ENCODE data around the gene CAB39. TPM values are rescaled to one million over a fixed set of nuclear protein-coding genes. Genes with fewer than 3 reads are reported as not detected.

The CAB39 gene
- polyA plus RNA-seq, 1 donor from 2014 or later: 118 TPM

- Histone ChIP-seq H3K27ac (ENCODE audit: low read length) (no peak overlapping the region), H4K20me1 (ENCODE audit: insufficient read depth) (no peaks in the 10 kb centered on the region), H3F3A (ENCODE audit: insufficient read depth, low read length, poor library complexity, severe bottlenecking) (no peaks in the 10 kb centered on the region), H3K9ac (ENCODE audit: low read length) (no peak overlapping the region), H3K27me3 (ENCODE audit: insufficient read depth, low read depth, low read length) (no peaks in the 10 kb centered on the region), H3K4me2 (ENCODE audit: low read length) (no peak overlapping the region), H2AFZ (ENCODE audit: low read depth, low read length) (no peak overlapping the region), H3K4me3 (ENCODE audit: low read length) (no peak overlapping the region), H3K9me2 (ENCODE audit: insufficient read depth, low read length) (no peaks in the 10 kb centered on the region), H3K9me3 (ENCODE audit: low read length) (no peaks in the 10 kb centered on the region), H3K79me2 (replicated peaks; ENCODE audit: insufficient read depth, low read length) (peaks cover 17% of the 10 kb centered on the region), H3K36me3 (ENCODE audit: insufficient read depth, low read length) (no peaks in the 10 kb centered on the region)
- TF ChIP-seq POLR2AphosphoS5 (IDR thresholded peaks at IDR 0.05) (no peak), EP300 (conservative IDR thresholded peaks at IDR 0.05; ENCODE audit: poor library complexity, severe bottlenecking) (no peak), RAD21 (conservative IDR thresholded peaks at IDR 0.05) (no peak), EZH2 (IDR thresholded peaks at IDR 0.05; ENCODE audit: borderline replicate concordance, insufficient read depth, low read length, poor library complexity, severe bottlenecking) (no peak), CTCF (IDR thresholded peaks at IDR 0.05; ENCODE audit: poor library complexity, severe bottlenecking) (no peak), MXI1 (conservative IDR thresholded peaks at IDR 0.05; ENCODE audit: poor library complexity, severe bottlenecking) (no peak)
These were observed 33.6 kb downstream of the CAB39 start for GRCh38 chr2:230746213-230746612.

DNA sequence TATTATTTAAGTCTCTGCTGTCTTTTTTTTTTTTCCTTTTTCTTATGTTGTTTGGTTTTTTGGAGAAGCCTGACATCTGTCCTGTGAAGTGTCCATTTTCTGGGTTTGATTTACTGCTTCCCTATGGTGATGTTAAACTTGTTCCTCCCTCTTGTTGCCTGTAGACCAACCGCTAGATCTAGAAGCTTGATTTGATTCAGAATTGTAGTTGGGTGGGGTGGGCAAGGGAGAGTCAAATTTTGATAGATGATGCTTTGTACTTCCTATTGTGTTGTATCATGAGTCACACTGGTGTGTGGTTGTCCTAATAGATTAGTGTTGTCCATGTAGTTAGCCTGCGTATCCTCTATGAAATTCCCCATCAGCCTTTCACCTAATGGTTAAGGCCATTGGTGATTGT is 35.4 kb downstream of the CAB39 start:
- H3K9ac ChIP-seq (ENCODE audit: low read length): no peak overlapping the region
- no peaks in the 10 kb centered on the region for H3F3A ChIP-seq (ENCODE audit: insufficient read depth, low read length, poor library complexity, severe bottlenecking)
- no peak overlapping the region for H2AFZ ChIP-seq (ENCODE audit: low read depth, low read length)
- no peak overlapping the region for H3K4me2 ChIP-seq (ENCODE audit: low read length)
- no peaks in the 10 kb centered on the region for H4K20me1 ChIP-seq (ENCODE audit: insufficient read depth)
- no peaks in the 10 kb centered on the region for H3K9me3 ChIP-seq (ENCODE audit: low read length)
- no peak for TF ChIP-seq TAF1 (IDR thresholded peaks at IDR 0.05; ENCODE audit: low read depth)
- no peak for TF ChIP-seq EZH2 (IDR thresholded peaks at IDR 0.05; ENCODE audit: borderline replicate concordance, insufficient read depth, low read length, poor library complexity, severe bottlenecking)
- TF ChIP-seq POLR2AphosphoS5 (IDR thresholded peaks at IDR 0.05): no peak
- no peak for TF ChIP-seq RAD21 (conservative IDR thresholded peaks at IDR 0.05)
- TF ChIP-seq, protein P1, sequence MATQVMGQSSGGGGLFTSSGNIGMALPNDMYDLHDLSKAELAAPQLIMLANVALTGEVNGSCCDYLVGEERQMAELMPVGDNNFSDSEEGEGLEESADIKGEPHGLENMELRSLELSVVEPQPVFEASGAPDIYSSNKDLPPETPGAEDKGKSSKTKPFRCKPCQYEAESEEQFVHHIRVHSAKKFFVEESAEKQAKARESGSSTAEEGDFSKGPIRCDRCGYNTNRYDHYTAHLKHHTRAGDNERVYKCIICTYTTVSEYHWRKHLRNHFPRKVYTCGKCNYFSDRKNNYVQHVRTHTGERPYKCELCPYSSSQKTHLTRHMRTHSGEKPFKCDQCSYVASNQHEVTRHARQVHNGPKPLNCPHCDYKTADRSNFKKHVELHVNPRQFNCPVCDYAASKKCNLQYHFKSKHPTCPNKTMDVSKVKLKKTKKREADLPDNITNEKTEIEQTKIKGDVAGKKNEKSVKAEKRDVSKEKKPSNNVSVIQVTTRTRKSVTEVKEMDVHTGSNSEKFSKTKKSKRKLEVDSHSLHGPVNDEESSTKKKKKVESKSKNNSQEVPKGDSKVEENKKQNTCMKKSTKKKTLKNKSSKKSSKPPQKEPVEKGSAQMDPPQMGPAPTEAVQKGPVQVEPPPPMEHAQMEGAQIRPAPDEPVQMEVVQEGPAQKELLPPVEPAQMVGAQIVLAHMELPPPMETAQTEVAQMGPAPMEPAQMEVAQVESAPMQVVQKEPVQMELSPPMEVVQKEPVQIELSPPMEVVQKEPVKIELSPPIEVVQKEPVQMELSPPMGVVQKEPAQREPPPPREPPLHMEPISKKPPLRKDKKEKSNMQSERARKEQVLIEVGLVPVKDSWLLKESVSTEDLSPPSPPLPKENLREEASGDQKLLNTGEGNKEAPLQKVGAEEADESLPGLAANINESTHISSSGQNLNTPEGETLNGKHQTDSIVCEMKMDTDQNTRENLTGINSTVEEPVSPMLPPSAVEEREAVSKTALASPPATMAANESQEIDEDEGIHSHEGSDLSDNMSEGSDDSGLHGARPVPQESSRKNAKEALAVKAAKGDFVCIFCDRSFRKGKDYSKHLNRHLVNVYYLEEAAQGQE (IDR thresholded peaks at IDR 0.05; ENCODE audit: borderline replicate concordance): no peak
- no peak for TF ChIP-seq SMC3 (conservative IDR thresholded peaks at IDR 0.05; ENCODE audit: poor library complexity)
- TF ChIP-seq EP300 (conservative IDR thresholded peaks at IDR 0.05; ENCODE audit: poor library complexity, severe bottlenecking): no peak
- TF ChIP-seq MXI1 (conservative IDR thresholded peaks at IDR 0.05; ENCODE audit: poor library complexity, severe bottlenecking): no peak
- TF ChIP-seq CTCF (IDR thresholded peaks at IDR 0.05; ENCODE audit: poor library complexity, severe bottlenecking): no peak
- H3K79me2 ChIP-seq (replicated peaks; ENCODE audit: insufficient read depth, low read length): peaks cover 20% of the 10 kb centered on the region
- no peak overlapping the region for H3K4me3 ChIP-seq (ENCODE audit: low read length)
- H3K27ac ChIP-seq (ENCODE audit: low read length): no peak overlapping the region
- H3K36me3 ChIP-seq (ENCODE audit: insufficient read depth, low read length): no peaks in the 10 kb centered on the region
- H3K9me2 ChIP-seq (ENCODE audit: insufficient read depth, low read length): no peaks in the 10 kb centered on the region
- no peaks in the 10 kb centered on the region for H3K27me3 ChIP-seq (ENCODE audit: insufficient read depth, low read depth, low read length)

Data from neural cell (in vitro differentiated cells).